H1 (cell line): Measurements from ENCODE around the gene SLC16A5. TPM values are rescaled to one million over a fixed set of nuclear protein-coding genes. Genes with fewer than 3 reads are reported as not detected.
A peak's percentile ranks its signal among the peaks of the same experiment; 100 is the strongest.

Experiments
- CTCF ChIA-PET: fragments of 300-600 bp; sonication (Branson Sonifier 250); formaldehyde crosslinking; loops from one replicate; lab custom pipeline; 2021; ENCODE audit not compliant: partially characterized antibody; lab: Charles Lee
- POLR2A ChIA-PET: fragments of 300-600 bp; sonication (Branson Sonifier 250); formaldehyde crosslinking; loops from one replicate; lab custom pipeline; 2021; ENCODE audit warnings: inconsistent platforms; ENCODE audit not compliant: partially characterized antibody; lab: Charles Lee
- DNase-seq, 2 experiments: peaks; one replicate each; pipeline versions ENCODE4 v3.0.0 to v3.0.0-alpha.2; 2010 to 2022; ENCODE audit warnings: low spot score in 2 of 2, low read depth in 1 of 2, mixed read lengths in 1 of 2
- FAIRE-seq: peaks from 2 replicates; lab custom pipeline; 2011; peaks lifted over from hg19 to GRCh38; lab: Jason Lieb, UNC
- H2AFZ ChIP-seq: 2 replicates; pipeline ENCODE4 v1.8.1; 2012; ENCODE audit warnings: low read length, inconsistent platforms
- H2AK5ac ChIP-seq: 2 replicates; pipeline ENCODE4 v1.6.1; 2013; ENCODE audit warnings: low read depth, low read length
- H2BK120ac ChIP-seq: replicated peaks from 2 replicates; pipeline ENCODE3; 2013; ENCODE audit warnings: low read depth, low read length, inconsistent platforms
- H2BK12ac ChIP-seq: 2 replicates; pipeline ENCODE4 v1.6.1; 2013; ENCODE audit warnings: low read depth, low read length
- H2BK15ac ChIP-seq: 2 replicates; pipeline ENCODE4 v1.6.1; 2013; ENCODE audit warnings: low read length
- H2BK20ac ChIP-seq: 2 replicates; pipeline ENCODE4 v1.6.1; 2013; ENCODE audit warnings: low read length
- H2BK5ac ChIP-seq: 2 replicates; pipeline ENCODE4 v1.6.1; 2013; ENCODE audit warnings: low read depth, low read length
- H3K14ac ChIP-seq: 2 replicates; pipeline ENCODE4 v1.6.1; 2013; ENCODE audit warnings: inconsistent platforms; ENCODE audit not compliant: insufficient read length
- H3K18ac ChIP-seq: 2 replicates; pipeline ENCODE4 v1.6.1; 2013; ENCODE audit warnings: low read length; ENCODE audit errors: extremely low read depth
- H3K23ac ChIP-seq: 2 replicates; pipeline ENCODE4 v1.6.1; 2013; ENCODE audit warnings: inconsistent platforms; ENCODE audit not compliant: insufficient read length
- H3K23me2 ChIP-seq: 2 replicates; pipeline ENCODE4 v1.6.1; 2013; ENCODE audit warnings: low read depth, low read length
- H3K27ac ChIP-seq: 2 replicates; pipeline ENCODE4 v1.6.1; 2011; ENCODE audit warnings: low read depth, low read length, inconsistent platforms
- H3K27me3 ChIP-seq, 4 experiments: replicated peaks in 1 of 4; 1 replicate in 1 of 4; 2 replicates in 3 of 4; pipeline versions ENCODE4 v1.6.1 to v1.8.1; 2011 to 2013; ENCODE audit warnings: low read length in 3 of 4, mild to moderate bottlenecking in 3 of 4, inconsistent platforms in 2 of 4, mixed read lengths in 2 of 4, moderate library complexity in 1 of 4; ENCODE audit not compliant: control insufficient read depth in 3 of 4, insufficient read depth in 3 of 4; ENCODE audit errors: extremely low read depth in 1 of 4
- H3K36me3 ChIP-seq, 4 experiments: 2 replicates each; pipeline versions ENCODE4 v1.6.1 to v1.8.1; 2011 to 2013; ENCODE audit warnings: mild to moderate bottlenecking in 4 of 4, low read length in 3 of 4, moderate library complexity in 2 of 4, control low read depth in 1 of 4, inconsistent platforms in 1 of 4; ENCODE audit not compliant: insufficient read depth in 4 of 4, control insufficient read depth in 2 of 4
- H3K4ac ChIP-seq: replicated peaks from 2 replicates; pipeline ENCODE3; 2013; ENCODE audit warnings: low read length, low read depth, mixed read lengths, inconsistent platforms; ENCODE audit not compliant: insufficient read length
- H3K4me1 ChIP-seq, 4 experiments: replicated peaks in 1 of 4; 1 replicate in 1 of 4; 2 replicates in 3 of 4; pipeline versions ENCODE4 v1.6.1 to v1.8.1; 2011 to 2013; ENCODE audit warnings: low read length in 3 of 4, inconsistent platforms in 2 of 4, mixed read lengths in 1 of 4; ENCODE audit not compliant: insufficient read depth in 4 of 4, control insufficient read depth in 3 of 4
- H3K4me2 ChIP-seq, 2 experiments: 2 replicates each; pipeline versions ENCODE4 v1.6.1 to v1.8.1; 2011 to 2013; ENCODE audit warnings: low read depth in 2 of 2, low read length in 2 of 2, control low read depth in 1 of 2, inconsistent platforms in 1 of 2, mild to moderate bottlenecking in 1 of 2; ENCODE audit not compliant: insufficient read depth in 1 of 2
- H3K4me3 ChIP-seq, 4 experiments: fragments of 200-600, 300-600 bp in 1 of 4; sonication (generic), shearing (Covaris generic), sonication (Bioruptor Twin) in 1 of 4; 2 replicates each; pipeline versions ENCODE4 v1.5.1 to v1.8.1; 2011 to 2016; ENCODE audit warnings: low read length in 4 of 4, low read depth in 3 of 4, control low read depth in 2 of 4, inconsistent platforms in 2 of 4, mild to moderate bottlenecking in 2 of 4, mixed read lengths in 1 of 4, moderate library complexity in 1 of 4; ENCODE audit not compliant: insufficient read depth in 2 of 4; ENCODE audit errors: extremely low read depth in 1 of 4
- H3K56ac ChIP-seq: replicated peaks from 2 replicates; pipeline ENCODE3; 2013; ENCODE audit warnings: low read depth, mild to moderate bottlenecking, mixed read lengths, low read length, inconsistent platforms; ENCODE audit not compliant: insufficient read length
- H3K79me1 ChIP-seq: 2 replicates; pipeline ENCODE4 v1.6.1; 2013; ENCODE audit warnings: low read depth, low read length, control low read depth
- H3K79me2 ChIP-seq, 2 experiments: 2 replicates each; pipeline versions ENCODE4 v1.6.1 to v1.8.1; 2012 to 2013; ENCODE audit warnings: low read length in 2 of 2, mild to moderate bottlenecking in 2 of 2, inconsistent platforms in 1 of 2; ENCODE audit not compliant: insufficient read depth in 2 of 2, control insufficient read depth in 1 of 2
- H3K9ac ChIP-seq, 4 experiments: replicated peaks in 1 of 4; 1 replicate in 1 of 4; 2 replicates in 3 of 4; pipeline versions ENCODE4 v1.6.1 to v1.8.1; 2011 to 2013; ENCODE audit warnings: low read depth in 3 of 4, low read length in 3 of 4, control low read depth in 2 of 4, mild to moderate bottlenecking in 2 of 4, moderate library complexity in 2 of 4, inconsistent platforms in 1 of 4; ENCODE audit errors: extremely low read depth in 1 of 4
- H3K9me3 ChIP-seq, 2 experiments: 2 replicates each; pipeline versions ENCODE4 v1.6.1 to v1.8.1; 2012 to 2013; ENCODE audit warnings: mild to moderate bottlenecking in 2 of 2, moderate library complexity in 2 of 2, control low read depth in 1 of 2, inconsistent platforms in 1 of 2, low read depth in 1 of 2, low read length in 1 of 2, mixed read lengths in 1 of 2; ENCODE audit not compliant: insufficient read depth in 2 of 2
- H4K20me1 ChIP-seq, 2 experiments: replicated peaks in 1 of 2; 2 replicates each; pipeline versions ENCODE3 to v1.8.1; 2011 to 2013; ENCODE audit warnings: inconsistent platforms in 2 of 2, low read length in 2 of 2, mild to moderate bottlenecking in 1 of 2; ENCODE audit not compliant: insufficient read depth in 2 of 2, control insufficient read depth in 1 of 2
- H4K5ac ChIP-seq: 2 replicates; pipeline ENCODE4 v1.6.1; 2013; ENCODE audit warnings: low read length, low read depth, mixed read lengths, inconsistent platforms; ENCODE audit not compliant: insufficient read length
- H4K8ac ChIP-seq: 2 replicates; pipeline ENCODE4 v1.8.0; 2013; ENCODE audit warnings: mild to moderate bottlenecking, moderate library complexity, low read length, inconsistent platforms; ENCODE audit not compliant: insufficient read depth; ENCODE audit errors: extremely low read depth
- H4K91ac ChIP-seq: replicated peaks from 2 replicates; pipeline ENCODE3; 2013; ENCODE audit warnings: low read length, mixed read lengths, inconsistent platforms; ENCODE audit not compliant: insufficient read length
- ASH2L ChIP-seq: fragments of 200-600, 300-600 bp; sonication (generic); IDR thresholded peaks from one replicate; pipeline ENCODE4 v1.7.1; 2017; ENCODE audit warnings: low read length
- CHD2 ChIP-seq: IDR thresholded peaks from 2 replicates; pipeline ENCODE4 v1.6.1; 2012; ENCODE audit warnings: low read length, improper control_type of control experiment
- CREB1 ChIP-seq: IDR thresholded peaks from 2 replicates; pipeline ENCODE4 v1.6.1; 2012; ENCODE audit warnings: inconsistent platforms
- EGR1 ChIP-seq: IDR thresholded peaks from 2 replicates; pipeline ENCODE4 v1.6.1; 2011; ENCODE audit warnings: low read depth, low read length, borderline replicate concordance
- FOSL1 ChIP-seq: IDR thresholded peaks from 2 replicates; pipeline ENCODE4 v1.6.1; 2011; ENCODE audit warnings: mild to moderate bottlenecking, low read depth, low read length, moderate library complexity; ENCODE audit not compliant: insufficient read depth
- HDAC2 ChIP-seq, 2 experiments: fragments of 300-600 bp in 1 of 2; sonication (generic) in 1 of 2; IDR thresholded peaks; 2 replicates each; pipeline ENCODE4 v1.6.1; 2011 to 2012; ENCODE audit warnings: low read depth in 2 of 2, low read length in 2 of 2, mild to moderate bottlenecking in 2 of 2, moderate library complexity in 2 of 2, borderline replicate concordance in 1 of 2, inconsistent platforms in 1 of 2
- HDAC6 ChIP-seq: IDR thresholded peaks from one replicate; pipeline ENCODE4 v1.7.1; 2012; ENCODE audit warnings: low read depth, mild to moderate bottlenecking, inconsistent platforms, low read length, moderate library complexity
- KDM1A ChIP-seq: fragments of 200-600, 300-600 bp; sonication (generic); IDR thresholded peaks from 2 replicates; pipeline ENCODE4 v1.7.1; 2016; ENCODE audit warnings: mild to moderate bottlenecking, low read length, borderline replicate concordance
- SIN3A ChIP-seq, 2 experiments: IDR thresholded peaks in 1 of 2; conservative IDR thresholded peaks in 1 of 2; 2 replicates each; pipeline ENCODE4 v1.6.1; 2011 to 2012; ENCODE audit warnings: low read length in 2 of 2, improper control_type of control experiment in 1 of 2, low read depth in 1 of 2, mild to moderate bottlenecking in 1 of 2
- YY1 ChIP-seq: IDR thresholded peaks from 2 replicates; pipeline ENCODE4 v1.6.1; 2011; ENCODE audit warnings: low read depth, mild to moderate bottlenecking, low read length
- WGBS, 2 experiments: shearing (Covaris generic) in 1 of 2; methylation state at CpG; one replicate each; pipeline versions ENCODE4 v1.1.6 to v1.1.7; 2013 to 2015; ENCODE audit warnings: low lambda C conversion rate in 2 of 2, mixed read lengths in 2 of 2, inconsistent platforms in 1 of 2, low coverage in 1 of 2, missing lambda C conversion rate in 1 of 2; ENCODE audit not compliant: insufficient replicate concordance in 2 of 2, insufficient coverage in 1 of 2, insufficient read length in 1 of 2; ENCODE audit errors: extremely low coverage in 1 of 2, missing lambda C conversion rate in 1 of 2; 5-methylcytosine and 5-hydroxymethylcytosine counted together
- polyA plus RNA-seq, 7 experiments: library from polyadenylated mRNA; depleted of rRNA in 3 of 7; stranded (reverse) in 5 of 7; unstranded in 2 of 7; fragments of >200 nt in 5 of 7; fragments of 200-250 nt in 2 of 7; gene quantifications; 1 replicate in 5 of 7; 2 replicates in 1 of 7; 4 replicates in 1 of 7; pipeline versions ENCODE4 v1.2.1 to v1.2.3, GENCODE V29; 2011 to 2013; ENCODE audit warnings: missing spikeins in 2 of 7, mixed read lengths in 2 of 7
- total RNA-seq: library from RNA; stranded (reverse); fragmentation: NEBNext Ultra II Directional; extraction: Animal tissue kit (Norgen Biotek cat#: 25700); gene quantifications from 2 replicates; pipeline ENCODE4 v1.2.1, GENCODE V29; 2021

Gene SLC16A5
- total and polyA plus RNA-seq, 2 of the 8 experiments (the other 6 are each of a cell fraction or from before 2014, with no cell fraction given) = 17.1 to 34.7 TPM

- Histone ChIP-seq H3K27ac (peak overlapping the region; percentile 53), H3K4ac (peak overlapping the region; percentile 98), H3K4me1 (peaks cover 3 to 12% (median 9%) of the 10 kb centered on the region in 4 experiments; a peak in 6 of 7 replicates), H3K27me3 (no peaks in the 10 kb centered on the region), H2AFZ (no peak overlapping the region), H3K56ac (peak overlapping the region; percentile 21), H4K5ac (peak overlapping the region; percentile 34), H3K79me2 (peaks cover 29 to 54% of the 10 kb centered on the region in 2 experiments), H3K36me3 (peaks cover 0 to 3% (median 0%) of the 10 kb centered on the region in 4 experiments; a peak in 4 of 8 replicates), H3K79me1 (peaks cover 5% of the 10 kb centered on the region; the same call in 1 of the 2 replicates), H4K20me1 (peaks cover 2 to 3% of the 10 kb centered on the region in 2 experiments), H2BK15ac (no peak overlapping the region), H4K8ac (peak overlapping the region; percentile 73; the same call in 1 of the 2 replicates), H4K91ac (peak overlapping the region; percentile 85), H2BK5ac (peak overlapping the region; percentile 52; the same call in 1 of the 2 replicates), H3K9me3 (no peaks in the 10 kb centered on the region), H3K18ac (peak overlapping the region; percentile 76; the same call in 1 of the 2 replicates), H3K23me2 (peaks cover 6% of the 10 kb centered on the region), H2BK120ac (no peak overlapping the region), H2BK20ac (no peak overlapping the region), H3K4me3 (peak overlapping the region; percentile 87 to 95 (median 94)), H3K9ac (peak overlapping the region; percentile 83 to 91 (median 86)), H3K4me2 (peak overlapping the region; percentile 72 to 99), H2BK12ac (no peak overlapping the region), H3K23ac (no peak overlapping the region), H2AK5ac (peak overlapping the region; percentile 46; the same call in 1 of the 2 replicates), H3K14ac (no peak overlapping the region)
- WGBS, 2 experiments = 3% methylated on average over 22 of the region's 35 CpGs; no CpG with 5 or more reads in 1 of the 2 experiments
- no peak for FAIRE-seq
- ChIA-PET CTCF (interaction anchor here (1.4 kb wide), 1 partner anchor 18 kb away, joined by 7 read pairs; no protein-coding TSS in a partner anchor), POLR2A (interaction anchor here (1.3 to 11.6 kb wide), 17 partner anchors 9 to 303 kb away, joined by 3 to 213 read pairs (median 9); partner anchors contain the start of genes ARMC7, GGA3, MRPS7 and NT5C)
- TF ChIP-seq ASH2L = peak; percentile 52
- no peak for TF ChIP-seq FOSL1
- peak in 1 of 2 experiments; percentile 17; a peak in 1 of 4 replicates for TF ChIP-seq HDAC2 (IDR thresholded peaks at IDR 0.05; ENCODE audit: borderline replicate concordance in 1 of 2, low read depth in 2 of 2, low read length in 2 of 2)
- no peak for TF ChIP-seq CHD2
- TF ChIP-seq SIN3A (conservative IDR thresholded peaks at IDR 0.05 in 1 of 2, IDR thresholded peaks at IDR 0.05 in 1 of 2; ENCODE audit: low read depth in 1 of 2, low read length in 2 of 2) = no peak
- peak; percentile 10; the same call in 1 of the 2 replicates for TF ChIP-seq KDM1A
- 0 out of 2 replicates have a peak, but pooled peaks have one; percentile 29 for TF ChIP-seq YY1
- TF ChIP-seq HDAC6 = no peak
- no peak for TF ChIP-seq EGR1
- no peak for TF ChIP-seq CREB1
- DNase-seq = no peak
Measured at GRCh38 chr17:75153780-75154194, 66.0 kb downstream of the SLC16A5 start.
